Neuron (in vitro differentiated cells): ENCODE data around the gene CFAP91.

Source experiments
- H2AFZ ChIP-seq: one replicate; pipeline ENCODE4 v1.6.1; 2013; ENCODE audit warnings: low read depth, mild to moderate bottlenecking, inconsistent platforms, low read length, moderate library complexity
- H3K27me3 ChIP-seq: one replicate; pipeline ENCODE4 v1.6.1; 2013; ENCODE audit warnings: low read length; ENCODE audit not compliant: insufficient read depth
- H3K36me3 ChIP-seq: one replicate; pipeline ENCODE4 v1.6.1; 2013; ENCODE audit warnings: low read length; ENCODE audit not compliant: insufficient read depth
- H3K4me1 ChIP-seq: one replicate; pipeline ENCODE4 v1.6.1; 2013; ENCODE audit warnings: low read length; ENCODE audit not compliant: insufficient read depth
- H3K4me3 ChIP-seq: 2 replicates; pipeline ENCODE4 v1.5.1; 2013; ENCODE audit warnings: mild to moderate bottlenecking, low read length, moderate library complexity
- H3K9me3 ChIP-seq: one replicate; pipeline ENCODE4 v1.6.1; 2013; ENCODE audit warnings: low read length

CFAP91 gene

GRCh38 chr3:119738741-119739140 is 35.9 kb downstream of the CFAP91 start:
- H2AFZ ChIP-seq, result no peak overlapping the region
- no peaks in the 10 kb centered on the region for H3K9me3 ChIP-seq
- no peaks in the 10 kb centered on the region for H3K4me1 ChIP-seq
- H3K36me3 ChIP-seq, result peaks cover 14% of the 10 kb centered on the region
- no peaks in the 10 kb centered on the region for H3K27me3 ChIP-seq
- no peak overlapping the region for H3K4me3 ChIP-seq

- Histone ChIP-seq H3K27me3 (no peaks in the 10 kb centered on the region), H3K4me3 (no peak overlapping the region), H2AFZ (no peak overlapping the region), H3K36me3 (peaks cover 26% of the 10 kb centered on the region), H3K4me1 (no peaks in the 10 kb centered on the region), H3K9me3 (no peaks in the 10 kb centered on the region)
Observed at GRCh38 chr3:119741657-119742590, 39.1 kb downstream of the CFAP91 start.

GRCh38 chr3:119743921-119744320 is 41.1 kb downstream of the CFAP91 start:
- Histone ChIP-seq H3K36me3 (peaks cover 34% of the 10 kb centered on the region), H2AFZ (no peak overlapping the region), H3K9me3 (no peaks in the 10 kb centered on the region), H3K4me3 (no peak overlapping the region), H3K4me1 (no peaks in the 10 kb centered on the region), H3K27me3 (no peaks in the 10 kb centered on the region)

- H3K4me3 ChIP-seq, result no peak overlapping the region
- H3K9me3 ChIP-seq, result no peaks in the 10 kb centered on the region
- H2AFZ ChIP-seq, result no peak overlapping the region
- no peaks in the 10 kb centered on the region for H3K4me1 ChIP-seq
- H3K27me3 ChIP-seq, result no peaks in the 10 kb centered on the region
- peaks cover 37% of the 10 kb centered on the region for H3K36me3 ChIP-seq
Observed at GRCh38 chr3:119745942-119746341, 43.1 kb downstream of the CFAP91 start.

GRCh38 chr3:119746423-119746822 is 43.6 kb downstream of the CFAP91 start:
- no peak overlapping the region for H2AFZ ChIP-seq
- H3K9me3 ChIP-seq, result no peaks in the 10 kb centered on the region
- H3K4me3 ChIP-seq, result no peak overlapping the region
- peaks cover 39% of the 10 kb centered on the region for H3K36me3 ChIP-seq
- no peaks in the 10 kb centered on the region for H3K27me3 ChIP-seq
- H3K4me1 ChIP-seq, result no peaks in the 10 kb centered on the region

- H3K4me1 ChIP-seq, result no peaks in the 10 kb centered on the region
- H3K27me3 ChIP-seq, result no peaks in the 10 kb centered on the region
- H3K9me3 ChIP-seq, result no peaks in the 10 kb centered on the region
- H3K36me3 ChIP-seq, result peaks cover 44% of the 10 kb centered on the region
- no peak overlapping the region for H2AFZ ChIP-seq
- no peak overlapping the region for H3K4me3 ChIP-seq
Observed at GRCh38 chr3:119747357-119747756, 44.5 kb downstream of the CFAP91 start.

GRCh38 chr3:119748991-119749390 is 46.2 kb downstream of the CFAP91 start:
- H3K27me3 ChIP-seq, result no peaks in the 10 kb centered on the region
- no peak overlapping the region for H3K4me3 ChIP-seq
- peaks cover 4% of the 10 kb centered on the region for H3K9me3 ChIP-seq
- H3K4me1 ChIP-seq, result no peaks in the 10 kb centered on the region
- no peak overlapping the region for H2AFZ ChIP-seq
- H3K36me3 ChIP-seq, result peaks cover 46% of the 10 kb centered on the region

GRCh38 chr3:119751423-119751822 is 48.6 kb downstream of the CFAP91 start:
- Histone ChIP-seq H3K9me3 (peaks cover 6% of the 10 kb centered on the region), H3K4me1 (no peaks in the 10 kb centered on the region), H3K27me3 (no peaks in the 10 kb centered on the region), H3K36me3 (peaks cover 43% of the 10 kb centered on the region), H3K4me3 (no peak overlapping the region), H2AFZ (no peak overlapping the region)
